K562 (cell line): ENCODE data around the gene BNIPL. TPM values are rescaled to one million over a fixed set of nuclear protein-coding genes. Genes with fewer than 3 reads are reported as not detected.

Source experiments
- ARID2 ChIP-seq: fragments of 450-650 bp; IDR thresholded peaks from 2 replicates; pipeline ENCODE4 v1.6.1; 2017; ENCODE audit warnings: antibody characterized with exemption, mild to moderate bottlenecking
- CEBPB ChIP-seq: fragments of 450-650 bp; IDR thresholded peaks from 2 replicates; pipeline ENCODE4 v1.6.1; 2016; ENCODE audit warnings: missing genetic modification characterization, missing compliant biosample characterization
- CREB5 ChIP-seq: fragments of 250-450 bp; sonication (Bioruptor Pico); IDR thresholded peaks from 2 replicates; pipeline ENCODE4 v1.5.0; 2020; ENCODE audit warnings: mild to moderate bottlenecking
- CREBBP ChIP-seq: IDR thresholded peaks from one replicate; pipeline ENCODE4 v1.6.1; 2012; ENCODE audit warnings: low read depth, mild to moderate bottlenecking, control low read depth, inconsistent platforms, low read length
- EGR1 ChIP-seq: fragments of 450-650 bp; conservative IDR thresholded peaks from 2 replicates; pipeline ENCODE4 v1.6.1; 2017; ENCODE audit warnings: mild to moderate bottlenecking
- FOXK1 ChIP-seq: sonication (generic); formaldehyde crosslinking; IDR thresholded peaks from 2 replicates; pipeline ENCODE4 v1.8.0; 2022; ENCODE audit warnings: missing genetic modification reagents, mild to moderate bottlenecking, borderline replicate concordance
- HMG20A ChIP-seq: fragments of 450-650 bp; formaldehyde crosslinking; conservative IDR thresholded peaks from 2 replicates; pipeline ENCODE4 v1.4.0; 2020; ENCODE audit warnings: mild to moderate bottlenecking, mixed read lengths
- ILF3 ChIP-seq: fragments of 450-650 bp; IDR thresholded peaks from 2 replicates; pipeline ENCODE4 v1.6.1; 2018; ENCODE audit warnings: antibody characterized with exemption, mild to moderate bottlenecking, moderate library complexity, borderline replicate concordance
- MIER1 ChIP-seq: fragments of 450-650 bp; IDR thresholded peaks from 2 replicates; pipeline ENCODE4 v1.6.1; 2016; ENCODE audit warnings: antibody characterized with exemption, mild to moderate bottlenecking, low read depth
- MTA2 ChIP-seq: fragments of 450-650 bp; IDR thresholded peaks from 2 replicates; pipeline ENCODE4 v1.6.1; 2016; ENCODE audit warnings: low read depth
- MTA3 ChIP-seq: fragments of 450-650 bp; formaldehyde crosslinking; IDR thresholded peaks from 2 replicates; pipeline ENCODE4 v1.6.1; 2017; ENCODE audit warnings: mild to moderate bottlenecking, borderline replicate concordance
- NCOA4 ChIP-seq: fragments of 450-650 bp; IDR thresholded peaks from 2 replicates; pipeline ENCODE4 v1.6.1; 2018; ENCODE audit warnings: mild to moderate bottlenecking; ENCODE audit not compliant: partially characterized antibody
- PRMT5 ChIP-seq: sonication (generic); formaldehyde crosslinking; IDR thresholded peaks from 2 replicates; pipeline ENCODE4 v1.5.0; 2020; ENCODE audit warnings: missing genetic modification reagents
- RAD51 ChIP-seq: fragments of 450-650 bp; IDR thresholded peaks from 2 replicates; pipeline ENCODE4 v1.7.1; 2016; ENCODE audit warnings: low read depth, mild to moderate bottlenecking, borderline replicate concordance
- TARDBP ChIP-seq: fragments of 450-650 bp; IDR thresholded peaks from 2 replicates; pipeline ENCODE4 v1.6.1; 2016
- XRCC5 ChIP-seq: fragments of 200-400 bp; formaldehyde crosslinking; IDR thresholded peaks from 2 replicates; pipeline ENCODE4 v1.6.1; 2017; ENCODE audit warnings: low read depth, mild to moderate bottlenecking, low read length
- ZBTB12 ChIP-seq: fragments of 250-450 bp; sonication (Bioruptor Pico); IDR thresholded peaks from 2 replicates; pipeline ENCODE4 v1.4.0; 2020
- ZBTB8A ChIP-seq: fragments of 450-650 bp; IDR thresholded peaks from 2 replicates; pipeline ENCODE4 v1.6.1; 2018; ENCODE audit warnings: mild to moderate bottlenecking, moderate library complexity; ENCODE audit not compliant: partially characterized antibody
- ZFP36 ChIP-seq: fragments of 150-350 bp; IDR thresholded peaks from 2 replicates; pipeline ENCODE4 v1.6.1; 2018; ENCODE audit warnings: low read length, low read depth; ENCODE audit not compliant: partially characterized antibody
- ZNF121 ChIP-seq: sonication (generic); formaldehyde crosslinking; conservative IDR thresholded peaks from 2 replicates; pipeline ENCODE4 v1.8.0; 2022; ENCODE audit warnings: missing genetic modification reagents
- ZNF134 ChIP-seq: fragments of 250-450 bp; sonication (Bioruptor Pico); conservative IDR thresholded peaks from 2 replicates; pipeline ENCODE4 v1.4.0; 2020
- ZNF224 ChIP-seq: sonication (generic); formaldehyde crosslinking; IDR thresholded peaks from 2 replicates; pipeline ENCODE4 v1.8.0; 2022; ENCODE audit warnings: mild to moderate bottlenecking, missing genetic modification reagents
- ZNF384 ChIP-seq: IDR thresholded peaks from 2 replicates; pipeline ENCODE4 v1.6.1; 2012; ENCODE audit warnings: low read depth, low read length, improper control_type of control experiment
- ZNF778 ChIP-seq: fragments of 450-650 bp; formaldehyde crosslinking; IDR thresholded peaks from 2 replicates; pipeline ENCODE4 v1.4.0; 2020; ENCODE audit warnings: mild to moderate bottlenecking, moderate library complexity
- polyA plus RNA-seq, 8 experiments: library from polyadenylated mRNA; depleted of rRNA in 4 of 8; stranded (reverse) in 5 of 8; unstranded in 3 of 8; fragments of >200 nt; fragmentation: Nextera tagmentation in 2 of 8; fragmentation: Illumina TruSeq in 1 of 8; extraction: Ambion mirVana in 2 of 8; extraction: Trizol in 1 of 8; gene quantifications; 2 replicates each; pipeline versions ENCODE4 v1.2.1 to v1.2.3, GENCODE V29; 2011 to 2014; ENCODE audit warnings: inconsistent platforms in 1 of 8, missing spikeins in 1 of 8
- total RNA-seq, 7 experiments: library from RNA; depleted of rRNA in 6 of 7; stranded (reverse); fragments of >200 nt in 6 of 7; fragmentation: Illumina TruSeq in 2 of 7; extraction: Trizol in 2 of 7; gene quantifications; 2 replicates each; pipeline versions ENCODE4 v1.2.1 to v1.2.3, GENCODE V29; 2011 to 2021; ENCODE audit warnings: low replicate concordance in 1 of 7
- TF ChIP-seq, protein P1 (sequence below): fragments of 250-450 bp; sonication (Bioruptor Pico); IDR thresholded peaks from 2 replicates; pipeline ENCODE4 v1.5.0; 2021

Gene BNIPL
- total and polyA plus RNA-seq, 9 of the 15 experiments (the other 6 are each of a cell fraction or from before 2014, with no cell fraction given): 0.08 to 1.4 (median 0.68) TPM

DNA sequence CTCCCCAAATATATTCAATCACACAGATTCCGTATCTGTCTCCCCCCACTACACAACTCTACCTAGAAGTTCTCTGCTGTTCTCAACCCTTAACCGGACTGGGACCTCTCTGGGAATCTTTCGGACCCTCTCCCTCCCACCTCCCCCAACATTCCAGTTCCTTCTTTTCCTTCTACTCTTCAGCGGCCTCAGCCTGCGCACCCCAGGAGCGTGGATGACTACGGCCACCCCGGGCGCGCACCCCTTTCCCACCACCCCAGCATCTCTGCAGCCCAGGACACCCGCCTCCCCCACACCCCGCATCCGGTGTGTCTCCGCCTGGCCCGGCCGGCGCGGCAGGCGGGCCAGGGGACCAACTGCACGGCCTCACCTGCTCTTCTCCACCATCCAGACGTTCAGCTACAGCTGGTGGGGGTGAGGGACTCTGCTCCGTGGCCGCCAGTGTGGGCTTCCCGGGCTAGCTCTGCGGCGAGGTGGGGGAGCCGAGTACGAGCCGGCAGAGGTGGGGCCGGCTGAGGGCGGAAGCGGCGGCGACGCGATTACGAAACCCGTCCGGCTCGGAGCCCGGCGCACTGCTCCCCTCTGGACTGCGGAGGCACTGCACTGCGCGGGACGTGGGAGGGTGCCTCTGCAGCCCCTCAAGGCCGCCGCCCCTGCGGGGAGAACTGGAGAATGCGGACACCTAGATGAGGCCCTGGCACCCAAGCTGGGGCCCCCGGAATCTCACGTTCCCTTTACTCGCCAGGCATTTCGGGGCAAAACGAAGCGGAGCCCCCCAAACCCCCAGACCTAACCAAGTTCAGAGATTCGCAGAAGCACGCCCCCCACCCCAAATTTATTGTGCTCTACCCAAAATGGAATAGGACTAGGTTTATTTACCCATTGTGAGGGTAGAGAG, 23.0 kb downstream of the BNIPL start, which contains the start of gene CDC42SE1 (continued):
- no peak for TF ChIP-seq ZNF121
- TF ChIP-seq TARDBP: no peak; the same call in 1 of the 2 replicates
- TF ChIP-seq ILF3: no peak
- TF ChIP-seq, protein P1, sequence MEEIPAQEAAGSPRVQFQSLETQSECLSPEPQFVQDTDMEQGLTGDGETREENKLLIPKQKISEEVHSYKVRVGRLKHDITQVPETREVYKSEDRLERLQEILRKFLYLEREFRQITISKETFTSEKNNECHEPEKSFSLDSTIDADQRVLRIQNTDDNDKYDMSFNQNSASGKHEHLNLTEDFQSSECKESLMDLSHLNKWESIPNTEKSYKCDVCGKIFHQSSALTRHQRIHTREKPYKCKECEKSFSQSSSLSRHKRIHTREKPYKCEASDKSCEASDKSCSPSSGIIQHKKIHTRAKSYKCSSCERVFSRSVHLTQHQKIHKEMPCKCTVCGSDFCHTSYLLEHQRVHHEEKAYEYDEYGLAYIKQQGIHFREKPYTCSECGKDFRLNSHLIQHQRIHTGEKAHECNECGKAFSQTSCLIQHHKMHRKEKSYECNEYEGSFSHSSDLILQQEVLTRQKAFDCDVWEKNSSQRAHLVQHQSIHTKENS: no peak
- no peak for TF ChIP-seq ARID2
- TF ChIP-seq PRMT5: no peak
- TF ChIP-seq MTA3: peak; percentile 80; the same call in 1 of the 2 replicates
- no peak for TF ChIP-seq NCOA4
- TF ChIP-seq MIER1: peak; percentile 42; the same call in 1 of the 2 replicates
- TF ChIP-seq FOXK1: peak; percentile 29; the same call in 1 of the 2 replicates
- no peak for TF ChIP-seq MTA2
- no peak for TF ChIP-seq ZFP36
- TF ChIP-seq ZNF224 (CRISPR knock-in tag): no peak
- no peak for TF ChIP-seq CREB5 (CRISPR knock-in tag)
- peak; percentile 99 for TF ChIP-seq CEBPB (tag)
- TF ChIP-seq ZBTB12: peak; percentile 55; the same call in 1 of the 2 replicates
- peak; percentile 91 for TF ChIP-seq EGR1
- TF ChIP-seq ZNF778 (CRISPR knock-in tag): no peak
- TF ChIP-seq ZNF384: peak; percentile 13; the same call in 1 of the 2 replicates
- peak; percentile 36; the same call in 1 of the 2 replicates for TF ChIP-seq ZNF134
- peak; percentile 70; the same call in 1 of the 2 replicates for TF ChIP-seq XRCC5
- TF ChIP-seq RAD51: no peak
- TF ChIP-seq CREBBP: no peak
- TF ChIP-seq ZBTB8A: no peak
- no peak for TF ChIP-seq HMG20A
